Neural cell (in vitro differentiated cells): Measurements from ENCODE around the gene LSM10. TPM values are rescaled to one million over a fixed set of nuclear protein-coding genes. Genes with fewer than 3 reads are reported as not detected.

Source experiments
- H2AFZ ChIP-seq: fragments of 200-600, 300-800 bp; sonication (generic), shearing (Covaris generic); 2 replicates; pipeline ENCODE4 v1.6.0; 2014; ENCODE audit warnings: low read depth, mild to moderate bottlenecking, antibody characterized with exemption, low read length, moderate library complexity
- H3F3A ChIP-seq: fragments of 200-600 bp; shearing (Covaris generic); 2 replicates; pipeline ENCODE4 v1.6.1; 2016; ENCODE audit warnings: mild to moderate bottlenecking, moderate library complexity, mixed read lengths, antibody characterized with exemption, low read length; ENCODE audit not compliant: insufficient read depth, poor library complexity, severe bottlenecking
- H3K27ac ChIP-seq: fragments of 200-600, 300-800 bp; sonication (generic), shearing (Covaris generic); 2 replicates; pipeline ENCODE4 v1.5.1; 2014; ENCODE audit warnings: mild to moderate bottlenecking, low read length, moderate library complexity
- H3K27me3 ChIP-seq: fragments of 300-800, 200-600 bp; sonication (generic), shearing (Covaris generic); 2 replicates; pipeline ENCODE4 v1.6.0; 2014; ENCODE audit warnings: mild to moderate bottlenecking, low read depth, low read length, moderate library complexity; ENCODE audit not compliant: insufficient read depth
- H3K36me3 ChIP-seq: fragments of 300-800, 200-600 bp; sonication (generic), shearing (Covaris generic); 2 replicates; pipeline ENCODE4 v1.5.1; 2014; ENCODE audit warnings: mild to moderate bottlenecking, antibody characterized with exemption, low read length, moderate library complexity; ENCODE audit not compliant: insufficient read depth
- H3K4me2 ChIP-seq: fragments of 300-800, 200-600 bp; sonication (generic), shearing (Covaris generic); 2 replicates; pipeline ENCODE4 v1.6.0; 2014; ENCODE audit warnings: mild to moderate bottlenecking, low read length
- H3K4me3 ChIP-seq: fragments of 300-800, 200-600 bp; sonication (generic), shearing (Covaris generic); 2 replicates; pipeline ENCODE4 v1.5.1; 2014; ENCODE audit warnings: mild to moderate bottlenecking, low read length, moderate library complexity
- H3K79me2 ChIP-seq: fragments of 200-600 bp; shearing (Covaris generic); replicated peaks from 2 replicates; pipeline ENCODE4 v1.6.0; 2014; ENCODE audit warnings: mild to moderate bottlenecking, low read length, moderate library complexity; ENCODE audit not compliant: insufficient read depth
- H3K9ac ChIP-seq: fragments of 300-800, 200-600 bp; sonication (generic), shearing (Covaris generic); 2 replicates; pipeline ENCODE4 v1.6.1; 2016; ENCODE audit warnings: mild to moderate bottlenecking, low read length, mixed read lengths
- H3K9me2 ChIP-seq: fragments of 200-600 bp; shearing (Covaris generic); 2 replicates; pipeline ENCODE4 v1.6.1; 2016; ENCODE audit warnings: mild to moderate bottlenecking, low read length, mixed read lengths; ENCODE audit not compliant: insufficient read depth
- H3K9me3 ChIP-seq: fragments of 200-600, 300-800 bp; sonication (generic), shearing (Covaris generic); 2 replicates; pipeline ENCODE4 v1.6.1; 2016; ENCODE audit warnings: mild to moderate bottlenecking, mixed run types, low read length, moderate library complexity, mixed read lengths
- H4K20me1 ChIP-seq: fragments of 200-600 bp; shearing (Covaris generic); 2 replicates; pipeline ENCODE4 v1.6.1; 2016; ENCODE audit warnings: mild to moderate bottlenecking, mixed run types; ENCODE audit not compliant: insufficient read depth
- EP300 ChIP-seq: fragments of 450-650 bp; conservative IDR thresholded peaks from 2 replicates; pipeline ENCODE4 v1.6.1; 2014; ENCODE audit warnings: antibody characterized with exemption, mild to moderate bottlenecking, moderate library complexity; ENCODE audit not compliant: poor library complexity, severe bottlenecking
- EZH2 ChIP-seq: fragments of 200-600, 300-800 bp; shearing (Covaris generic), sonication (generic); IDR thresholded peaks from 2 replicates; pipeline ENCODE4 v1.6.1; 2014; ENCODE audit warnings: antibody characterized with exemption, low read length, borderline replicate concordance, mild to moderate bottlenecking; ENCODE audit not compliant: insufficient read depth, poor library complexity, severe bottlenecking
- MXI1 ChIP-seq: fragments of 450-650 bp; conservative IDR thresholded peaks from 2 replicates; pipeline ENCODE4 v1.6.1; 2014; ENCODE audit warnings: antibody characterized with exemption, mild to moderate bottlenecking; ENCODE audit not compliant: poor library complexity, severe bottlenecking
- POLR2AphosphoS5 ChIP-seq: IDR thresholded peaks from 2 replicates; pipeline ENCODE4 v1.6.1; 2012
- RAD21 ChIP-seq: fragments of 450-650 bp; conservative IDR thresholded peaks from 2 replicates; pipeline ENCODE4 v1.6.1; 2014; ENCODE audit warnings: antibody characterized with exemption, mild to moderate bottlenecking, moderate library complexity
- SMC3 ChIP-seq: fragments of 450-650 bp; conservative IDR thresholded peaks from 2 replicates; pipeline ENCODE4 v1.6.1; 2014; ENCODE audit warnings: antibody characterized with exemption, mild to moderate bottlenecking, moderate library complexity; ENCODE audit not compliant: poor library complexity
- TAF1 ChIP-seq: IDR thresholded peaks from 2 replicates; pipeline ENCODE4 v1.6.1; 2012; ENCODE audit warnings: low read depth
- polyA plus RNA-seq: library from polyadenylated mRNA; depleted of rRNA; stranded (reverse); fragments of >200 nt; gene quantifications from 2 replicates; pipeline ENCODE4 v1.2.3, GENCODE V29; 2014
- TF ChIP-seq, protein P1 (sequence below): IDR thresholded peaks from 2 replicates; pipeline ENCODE4 v1.6.1; 2012; ENCODE audit warnings: borderline replicate concordance
- TF ChIP-seq, protein P2 (sequence below): fragments of 450-650 bp; IDR thresholded peaks from 2 replicates; pipeline ENCODE4 v1.5.1; 2014; ENCODE audit warnings: antibody characterized with exemption, mild to moderate bottlenecking, moderate library complexity; ENCODE audit not compliant: poor library complexity, severe bottlenecking

The LSM10 gene
- polyA plus RNA-seq, 1 donor from 2014 or later = 1.3 TPM

DNA sequence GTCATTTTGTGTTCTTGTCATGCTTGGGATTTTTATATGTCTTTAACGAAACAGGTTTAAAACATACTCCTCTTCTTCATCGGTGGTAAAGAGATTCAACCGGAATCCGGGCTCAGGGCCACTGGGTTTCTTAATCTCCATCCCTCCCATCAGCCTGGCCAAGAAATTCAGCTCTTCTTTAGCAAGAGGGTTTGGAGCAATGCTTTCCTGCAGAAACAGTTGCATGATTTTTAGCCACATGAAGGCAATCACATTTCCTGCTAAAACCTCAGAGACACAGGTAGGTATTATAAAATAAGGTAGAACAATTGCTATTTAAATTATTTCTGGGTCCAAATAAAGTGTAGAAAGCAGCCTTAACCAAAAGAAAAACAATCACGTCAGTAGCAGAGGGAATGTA lies 22.7 kb upstream of the LSM10 start:
- Histone ChIP-seq H3K36me3 (no peaks in the 10 kb centered on the region), H3K4me2 (no peak overlapping the region), H2AFZ (no peak overlapping the region), H3K9ac (no peak overlapping the region), H3F3A (no peaks in the 10 kb centered on the region), H3K79me2 (no peaks in the 10 kb centered on the region), H3K4me3 (no peak overlapping the region), H3K27ac (no peak overlapping the region), H3K27me3 (no peaks in the 10 kb centered on the region), H3K9me2 (no peaks in the 10 kb centered on the region), H4K20me1 (no peaks in the 10 kb centered on the region), H3K9me3 (no peaks in the 10 kb centered on the region)
- TF ChIP-seq POLR2AphosphoS5 = no peak

DNA sequence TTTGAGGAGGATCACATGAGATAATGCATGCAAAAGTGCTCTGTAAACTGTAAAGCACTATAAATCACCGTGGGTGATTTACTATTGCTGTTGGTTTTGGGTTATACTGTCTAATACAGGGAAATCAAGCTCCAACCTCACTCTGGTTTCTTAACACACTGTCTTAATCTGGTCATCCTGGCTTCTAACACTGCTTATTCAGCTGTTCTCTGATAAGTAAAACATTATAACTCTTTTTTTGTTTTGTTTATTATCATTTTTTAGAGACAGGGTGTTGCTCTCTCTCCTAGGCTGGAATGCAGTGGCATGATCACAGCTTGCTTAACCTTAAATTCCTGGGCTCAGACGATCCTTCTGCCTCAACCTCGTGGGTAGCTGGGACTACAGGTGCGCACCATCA lies 21.9 kb upstream of the LSM10 start:
- H3K9ac ChIP-seq = no peak overlapping the region
- no peaks in the 10 kb centered on the region for H3K27me3 ChIP-seq
- no peak overlapping the region for H3K4me3 ChIP-seq
- no peaks in the 10 kb centered on the region for H3K9me2 ChIP-seq
- no peak overlapping the region for H3K4me2 ChIP-seq
- H2AFZ ChIP-seq = no peak overlapping the region
- H4K20me1 ChIP-seq = no peaks in the 10 kb centered on the region
- no peaks in the 10 kb centered on the region for H3K9me3 ChIP-seq
- TF ChIP-seq EP300 (no peak), RAD21 (no peak), MXI1 (no peak), SMC3 (no peak), POLR2AphosphoS5 (no peak), TAF1 (no peak), EZH2 (no peak)
- TF ChIP-seq, protein P1, sequence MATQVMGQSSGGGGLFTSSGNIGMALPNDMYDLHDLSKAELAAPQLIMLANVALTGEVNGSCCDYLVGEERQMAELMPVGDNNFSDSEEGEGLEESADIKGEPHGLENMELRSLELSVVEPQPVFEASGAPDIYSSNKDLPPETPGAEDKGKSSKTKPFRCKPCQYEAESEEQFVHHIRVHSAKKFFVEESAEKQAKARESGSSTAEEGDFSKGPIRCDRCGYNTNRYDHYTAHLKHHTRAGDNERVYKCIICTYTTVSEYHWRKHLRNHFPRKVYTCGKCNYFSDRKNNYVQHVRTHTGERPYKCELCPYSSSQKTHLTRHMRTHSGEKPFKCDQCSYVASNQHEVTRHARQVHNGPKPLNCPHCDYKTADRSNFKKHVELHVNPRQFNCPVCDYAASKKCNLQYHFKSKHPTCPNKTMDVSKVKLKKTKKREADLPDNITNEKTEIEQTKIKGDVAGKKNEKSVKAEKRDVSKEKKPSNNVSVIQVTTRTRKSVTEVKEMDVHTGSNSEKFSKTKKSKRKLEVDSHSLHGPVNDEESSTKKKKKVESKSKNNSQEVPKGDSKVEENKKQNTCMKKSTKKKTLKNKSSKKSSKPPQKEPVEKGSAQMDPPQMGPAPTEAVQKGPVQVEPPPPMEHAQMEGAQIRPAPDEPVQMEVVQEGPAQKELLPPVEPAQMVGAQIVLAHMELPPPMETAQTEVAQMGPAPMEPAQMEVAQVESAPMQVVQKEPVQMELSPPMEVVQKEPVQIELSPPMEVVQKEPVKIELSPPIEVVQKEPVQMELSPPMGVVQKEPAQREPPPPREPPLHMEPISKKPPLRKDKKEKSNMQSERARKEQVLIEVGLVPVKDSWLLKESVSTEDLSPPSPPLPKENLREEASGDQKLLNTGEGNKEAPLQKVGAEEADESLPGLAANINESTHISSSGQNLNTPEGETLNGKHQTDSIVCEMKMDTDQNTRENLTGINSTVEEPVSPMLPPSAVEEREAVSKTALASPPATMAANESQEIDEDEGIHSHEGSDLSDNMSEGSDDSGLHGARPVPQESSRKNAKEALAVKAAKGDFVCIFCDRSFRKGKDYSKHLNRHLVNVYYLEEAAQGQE = no peak
- TF ChIP-seq, protein P2, sequence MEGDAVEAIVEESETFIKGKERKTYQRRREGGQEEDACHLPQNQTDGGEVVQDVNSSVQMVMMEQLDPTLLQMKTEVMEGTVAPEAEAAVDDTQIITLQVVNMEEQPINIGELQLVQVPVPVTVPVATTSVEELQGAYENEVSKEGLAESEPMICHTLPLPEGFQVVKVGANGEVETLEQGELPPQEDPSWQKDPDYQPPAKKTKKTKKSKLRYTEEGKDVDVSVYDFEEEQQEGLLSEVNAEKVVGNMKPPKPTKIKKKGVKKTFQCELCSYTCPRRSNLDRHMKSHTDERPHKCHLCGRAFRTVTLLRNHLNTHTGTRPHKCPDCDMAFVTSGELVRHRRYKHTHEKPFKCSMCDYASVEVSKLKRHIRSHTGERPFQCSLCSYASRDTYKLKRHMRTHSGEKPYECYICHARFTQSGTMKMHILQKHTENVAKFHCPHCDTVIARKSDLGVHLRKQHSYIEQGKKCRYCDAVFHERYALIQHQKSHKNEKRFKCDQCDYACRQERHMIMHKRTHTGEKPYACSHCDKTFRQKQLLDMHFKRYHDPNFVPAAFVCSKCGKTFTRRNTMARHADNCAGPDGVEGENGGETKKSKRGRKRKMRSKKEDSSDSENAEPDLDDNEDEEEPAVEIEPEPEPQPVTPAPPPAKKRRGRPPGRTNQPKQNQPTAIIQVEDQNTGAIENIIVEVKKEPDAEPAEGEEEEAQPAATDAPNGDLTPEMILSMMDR = no peak
- H3F3A ChIP-seq = no peaks in the 10 kb centered on the region
- H3K79me2 ChIP-seq = no peaks in the 10 kb centered on the region
- H3K27ac ChIP-seq = no peak overlapping the region
- no peaks in the 10 kb centered on the region for H3K36me3 ChIP-seq

DNA sequence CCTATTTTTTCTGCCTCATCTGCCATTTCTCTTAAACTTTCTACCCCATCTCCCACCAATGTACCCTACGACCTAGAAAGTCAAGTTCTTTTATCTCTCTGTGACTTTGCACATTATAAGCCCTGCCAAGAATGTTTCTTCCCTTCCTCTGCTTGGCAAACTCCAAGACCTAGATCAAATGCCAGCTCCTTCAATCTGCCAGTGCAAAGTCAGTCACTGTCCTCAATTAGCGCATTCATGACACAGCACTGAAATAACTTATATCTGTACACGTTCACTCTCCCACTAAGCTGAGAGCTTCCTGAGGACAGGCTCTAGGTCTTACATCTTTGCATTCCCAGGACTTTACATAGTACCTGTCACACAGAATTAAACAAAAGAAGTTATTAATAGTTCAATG lies 21.4 kb upstream of the LSM10 start:
- H4K20me1 ChIP-seq = no peaks in the 10 kb centered on the region
- H3K36me3 ChIP-seq = no peaks in the 10 kb centered on the region
- TF ChIP-seq EZH2 (no peak), TAF1 (no peak), POLR2AphosphoS5 (no peak), EP300 (no peak), SMC3 (no peak), RAD21 (no peak), MXI1 (no peak)
- TF ChIP-seq, protein P1 = no peak
- TF ChIP-seq, protein P2 = no peak
- H2AFZ ChIP-seq = no peak overlapping the region
- H3K79me2 ChIP-seq = no peaks in the 10 kb centered on the region
- H3K27ac ChIP-seq = no peak overlapping the region
- H3K9ac ChIP-seq = no peak overlapping the region
- H3K9me2 ChIP-seq = no peaks in the 10 kb centered on the region
- no peak overlapping the region for H3K4me3 ChIP-seq
- no peaks in the 10 kb centered on the region for H3F3A ChIP-seq
- no peak overlapping the region for H3K4me2 ChIP-seq
- no peaks in the 10 kb centered on the region for H3K27me3 ChIP-seq
- H3K9me3 ChIP-seq = no peaks in the 10 kb centered on the region
